GM12801 (cell line): ENCODE results near the gene SLC25A21.

Experiments used
- TF ChIP-seq, protein P1 (sequence below): IDR thresholded peaks from one replicate; pipeline ENCODE4 v1.5.1; 2011; ENCODE audit warnings: control low read depth; ENCODE audit not compliant: insufficient read length; ENCODE audit errors: extremely low read depth

SLC25A21 gene

GRCh38 chr14:36859119-36859518 lies 313.3 kb downstream of the SLC25A21 start:
- TF ChIP-seq, protein P1, sequence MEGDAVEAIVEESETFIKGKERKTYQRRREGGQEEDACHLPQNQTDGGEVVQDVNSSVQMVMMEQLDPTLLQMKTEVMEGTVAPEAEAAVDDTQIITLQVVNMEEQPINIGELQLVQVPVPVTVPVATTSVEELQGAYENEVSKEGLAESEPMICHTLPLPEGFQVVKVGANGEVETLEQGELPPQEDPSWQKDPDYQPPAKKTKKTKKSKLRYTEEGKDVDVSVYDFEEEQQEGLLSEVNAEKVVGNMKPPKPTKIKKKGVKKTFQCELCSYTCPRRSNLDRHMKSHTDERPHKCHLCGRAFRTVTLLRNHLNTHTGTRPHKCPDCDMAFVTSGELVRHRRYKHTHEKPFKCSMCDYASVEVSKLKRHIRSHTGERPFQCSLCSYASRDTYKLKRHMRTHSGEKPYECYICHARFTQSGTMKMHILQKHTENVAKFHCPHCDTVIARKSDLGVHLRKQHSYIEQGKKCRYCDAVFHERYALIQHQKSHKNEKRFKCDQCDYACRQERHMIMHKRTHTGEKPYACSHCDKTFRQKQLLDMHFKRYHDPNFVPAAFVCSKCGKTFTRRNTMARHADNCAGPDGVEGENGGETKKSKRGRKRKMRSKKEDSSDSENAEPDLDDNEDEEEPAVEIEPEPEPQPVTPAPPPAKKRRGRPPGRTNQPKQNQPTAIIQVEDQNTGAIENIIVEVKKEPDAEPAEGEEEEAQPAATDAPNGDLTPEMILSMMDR, result no peak

GRCh38 chr14:36857842-36858445 lies 314.5 kb downstream of the SLC25A21 start:
- TF ChIP-seq, protein P1, result no peak

DNA sequence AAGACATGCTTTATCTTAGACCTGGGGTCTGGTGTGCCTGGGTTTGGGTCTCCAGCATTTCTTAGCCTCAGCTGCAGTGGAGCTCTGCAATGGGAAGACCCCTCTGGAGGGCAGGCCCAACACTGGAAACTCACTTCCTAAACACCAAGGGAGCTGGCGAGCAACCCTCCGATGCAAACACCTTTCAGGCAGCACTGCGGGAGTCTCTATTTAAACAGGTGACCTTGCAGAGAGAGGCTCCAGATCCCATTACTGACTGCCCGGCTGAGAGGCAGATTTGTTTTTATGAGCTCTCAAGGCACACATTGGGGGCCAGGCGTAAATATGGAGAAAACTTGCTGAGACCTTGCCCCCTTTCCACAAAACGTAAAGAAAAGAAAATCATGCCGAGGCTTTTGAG lies 315.3 kb downstream of the SLC25A21 start:
- TF ChIP-seq, protein P1, result no peak

DNA sequence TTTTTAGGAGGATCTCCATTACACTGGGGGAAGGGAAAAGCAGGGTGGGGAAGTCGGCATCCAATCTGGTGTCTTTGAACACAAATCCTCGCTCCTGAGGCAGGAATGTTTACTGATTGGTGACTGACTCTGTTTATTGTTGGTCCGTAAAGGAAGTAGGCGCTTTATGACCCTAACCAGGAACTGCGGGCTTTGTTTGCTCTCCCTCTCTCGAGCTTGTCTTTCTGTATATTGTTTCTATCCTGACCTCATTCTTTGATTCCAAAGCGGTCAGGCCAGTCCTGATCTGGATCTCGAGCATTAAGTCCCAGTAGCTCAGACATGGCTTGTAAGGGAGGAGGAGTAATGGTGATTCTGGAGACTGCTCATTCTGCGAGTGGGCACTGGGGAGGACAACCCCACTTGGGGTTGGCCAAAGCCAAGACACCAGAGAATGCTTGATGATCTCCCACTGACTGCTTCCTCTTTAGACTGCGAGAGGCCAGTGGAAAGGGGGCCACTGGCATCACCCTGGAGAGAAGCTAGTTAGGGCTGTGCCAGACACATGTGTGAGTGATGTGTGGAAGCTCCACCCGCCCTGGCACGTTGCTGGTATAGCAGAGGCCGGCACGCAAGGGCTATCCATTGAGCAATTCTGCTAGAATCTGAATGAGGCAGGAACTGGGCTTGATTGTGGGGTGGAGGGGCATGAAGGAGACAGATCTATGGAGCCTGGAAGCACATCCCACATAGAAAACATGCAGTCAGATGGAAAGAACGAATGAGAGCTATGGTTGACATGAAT lies 316.1 kb downstream of the SLC25A21 start:
- TF ChIP-seq, protein P1, result no peak

GRCh38 chr14:36855396-36855795 lies 317.0 kb downstream of the SLC25A21 start:
- TF ChIP-seq, protein P1, result no peak

- TF ChIP-seq, protein P1, result no peak
Observed at GRCh38 chr14:36852981-36853691, 319.3 kb downstream of the SLC25A21 start.

DNA sequence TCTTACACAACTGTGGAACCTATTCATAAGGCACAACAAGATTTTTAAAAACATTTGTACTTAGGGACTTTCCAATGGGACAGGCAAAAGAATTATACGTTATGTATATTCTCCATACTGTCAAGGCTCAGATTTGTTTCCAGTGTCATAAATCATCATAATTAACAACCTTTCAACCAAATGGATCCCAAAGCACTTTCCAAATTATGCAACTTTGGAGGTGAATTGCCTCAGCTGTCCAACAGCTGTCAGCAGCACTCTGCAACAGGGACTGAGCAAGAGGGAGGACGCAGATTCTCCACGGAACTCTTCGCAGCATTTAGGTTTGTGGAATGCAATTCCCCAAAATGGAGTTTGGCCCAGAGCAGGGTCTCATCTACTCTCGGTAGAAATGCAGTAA lies 324.2 kb downstream of the SLC25A21 start:
- TF ChIP-seq, protein P1, result no peak
